ENCODE measurements around the gene DYNC1H1. TPM values are rescaled to one million over a fixed set of nuclear protein-coding genes. Genes with fewer than 3 reads are reported as not detected.

DYNC1H1 gene
- total RNA-seq, 1 donor from 2014 or later: 236 TPM

DNA sequence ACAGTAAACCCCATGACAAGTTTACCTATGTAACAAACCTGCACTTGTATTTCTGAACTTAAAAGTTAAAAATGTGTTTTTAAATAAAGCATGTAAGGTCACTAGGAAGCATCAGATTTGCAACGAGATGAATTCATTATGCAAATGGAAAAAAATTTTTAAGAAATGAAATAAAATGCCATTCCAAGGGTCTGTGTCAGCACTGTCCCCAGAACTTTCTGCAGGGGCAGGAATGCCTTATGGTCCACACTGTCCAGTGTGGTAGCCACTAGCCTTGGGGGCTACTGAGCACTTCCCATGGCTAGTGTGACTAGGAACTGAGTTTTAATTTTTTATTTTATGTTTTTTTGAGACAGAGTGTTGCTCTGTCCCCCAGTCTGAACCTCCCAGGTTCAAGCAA, 73.3 kb downstream of the DYNC1H1 start:
- H3K36me3 Mint-ChIP-seq (ENCODE audit: low read depth): peaks cover 95% of the 10 kb centered on the region

DNA sequence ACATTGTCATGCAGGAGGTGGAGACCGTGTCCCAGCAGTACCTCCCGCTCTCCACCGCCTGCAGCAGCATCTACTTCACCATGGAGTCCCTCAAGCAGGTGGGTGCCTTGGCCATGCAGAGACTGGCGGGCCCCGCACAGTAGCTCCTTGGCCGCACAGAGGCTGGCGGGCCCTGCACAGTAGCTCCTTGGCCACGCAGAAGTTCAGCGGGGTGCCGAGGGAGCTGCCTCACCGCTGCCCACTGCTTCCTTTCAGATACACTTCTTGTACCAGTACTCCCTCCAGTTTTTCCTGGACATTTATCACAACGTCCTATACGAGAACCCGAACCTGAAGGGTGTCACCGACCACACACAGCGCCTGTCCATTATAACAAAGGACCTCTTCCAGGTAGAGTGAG, 74.8 kb downstream of the DYNC1H1 start:
- H3K9me3 Mint-ChIP-seq: no peaks in the 10 kb centered on the region
- H3K27ac Mint-ChIP-seq: no peak overlapping the region
- DNase-seq: no peak
- CTCF ChIA-PET: no interaction called here
- intact Hi-C loops (cut with micrococcal nuclease): no loop called here
- peaks cover 93% of the 10 kb centered on the region for H3K36me3 Mint-ChIP-seq (ENCODE audit: low read depth)
- POLR2A ChIA-PET: interaction anchor here (0.7 kb wide), 1 partner anchor 72 kb away, joined by 3 read pairs; no protein-coding TSS in a partner anchor
- TF ChIP-seq, protein P1, sequence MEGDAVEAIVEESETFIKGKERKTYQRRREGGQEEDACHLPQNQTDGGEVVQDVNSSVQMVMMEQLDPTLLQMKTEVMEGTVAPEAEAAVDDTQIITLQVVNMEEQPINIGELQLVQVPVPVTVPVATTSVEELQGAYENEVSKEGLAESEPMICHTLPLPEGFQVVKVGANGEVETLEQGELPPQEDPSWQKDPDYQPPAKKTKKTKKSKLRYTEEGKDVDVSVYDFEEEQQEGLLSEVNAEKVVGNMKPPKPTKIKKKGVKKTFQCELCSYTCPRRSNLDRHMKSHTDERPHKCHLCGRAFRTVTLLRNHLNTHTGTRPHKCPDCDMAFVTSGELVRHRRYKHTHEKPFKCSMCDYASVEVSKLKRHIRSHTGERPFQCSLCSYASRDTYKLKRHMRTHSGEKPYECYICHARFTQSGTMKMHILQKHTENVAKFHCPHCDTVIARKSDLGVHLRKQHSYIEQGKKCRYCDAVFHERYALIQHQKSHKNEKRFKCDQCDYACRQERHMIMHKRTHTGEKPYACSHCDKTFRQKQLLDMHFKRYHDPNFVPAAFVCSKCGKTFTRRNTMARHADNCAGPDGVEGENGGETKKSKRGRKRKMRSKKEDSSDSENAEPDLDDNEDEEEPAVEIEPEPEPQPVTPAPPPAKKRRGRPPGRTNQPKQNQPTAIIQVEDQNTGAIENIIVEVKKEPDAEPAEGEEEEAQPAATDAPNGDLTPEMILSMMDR (IDR thresholded peaks at IDR 0.05): no peak
- ATAC-seq (ENCODE audit: low read depth): no peak
- H3K4me1 Mint-ChIP-seq: no peaks in the 10 kb centered on the region
- H3K27me3 Mint-ChIP-seq: no peaks in the 10 kb centered on the region
- H3K4me3 Mint-ChIP-seq: no peak overlapping the region

More for the DNA sequence above, 73.3 kb downstream of the DYNC1H1 start:
- DNase-seq (no peak), ATAC-seq (ENCODE audit: low read depth) (no peak)
- Mint-ChIP-seq H3K27me3 (no peaks in the 10 kb centered on the region), H3K9me3 (no peaks in the 10 kb centered on the region), H3K4me1 (no peaks in the 10 kb centered on the region), H3K4me3 (no peak overlapping the region), H3K27ac (no peak overlapping the region)
- ChIA-PET CTCF (no interaction called here), POLR2A (interaction anchor here (0.7 kb wide), 1 partner anchor 11 kb away, joined by 4 read pairs; no protein-coding TSS in a partner anchor)
- intact Hi-C loops (cut with micrococcal nuclease): no loop called here
- TF ChIP-seq, protein P1 (IDR thresholded peaks at IDR 0.05): no peak

DNA sequence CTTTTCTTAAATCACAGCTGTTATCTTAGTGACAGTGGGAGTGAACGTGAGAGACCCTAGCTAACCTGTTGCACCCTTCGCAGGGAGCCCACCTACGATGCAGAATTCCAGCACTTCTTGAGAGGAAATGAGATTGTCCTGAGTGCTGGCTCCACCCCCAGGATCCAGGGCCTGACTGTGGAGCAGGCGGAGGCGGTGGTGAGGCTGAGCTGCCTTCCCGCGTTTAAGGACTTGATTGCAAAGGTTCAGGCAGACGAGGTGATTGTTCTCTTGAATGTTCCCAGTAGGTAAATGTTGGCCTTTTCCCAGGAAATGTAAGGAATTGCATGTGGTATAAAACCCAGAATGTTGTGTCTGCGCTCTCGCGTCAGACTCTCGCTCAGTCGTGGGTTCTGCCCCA, 75.8 kb downstream of the DYNC1H1 start:
- ATAC-seq (ENCODE audit: low read depth) (no peak), DNase-seq (no peak)
- peaks cover 94% of the 10 kb centered on the region for H3K36me3 Mint-ChIP-seq (ENCODE audit: low read depth)
- TF ChIP-seq, protein P1 (IDR thresholded peaks at IDR 0.05): no peak
- no peak overlapping the region for H3K27ac Mint-ChIP-seq
- intact Hi-C loops (cut with micrococcal nuclease): no loop called here
- no peaks in the 10 kb centered on the region for H3K27me3 Mint-ChIP-seq
- ChIA-PET POLR2A (no interaction called here), CTCF (no interaction called here)
- no peak overlapping the region for H3K4me3 Mint-ChIP-seq
- no peaks in the 10 kb centered on the region for H3K9me3 Mint-ChIP-seq
- no peaks in the 10 kb centered on the region for H3K4me1 Mint-ChIP-seq

DNA sequence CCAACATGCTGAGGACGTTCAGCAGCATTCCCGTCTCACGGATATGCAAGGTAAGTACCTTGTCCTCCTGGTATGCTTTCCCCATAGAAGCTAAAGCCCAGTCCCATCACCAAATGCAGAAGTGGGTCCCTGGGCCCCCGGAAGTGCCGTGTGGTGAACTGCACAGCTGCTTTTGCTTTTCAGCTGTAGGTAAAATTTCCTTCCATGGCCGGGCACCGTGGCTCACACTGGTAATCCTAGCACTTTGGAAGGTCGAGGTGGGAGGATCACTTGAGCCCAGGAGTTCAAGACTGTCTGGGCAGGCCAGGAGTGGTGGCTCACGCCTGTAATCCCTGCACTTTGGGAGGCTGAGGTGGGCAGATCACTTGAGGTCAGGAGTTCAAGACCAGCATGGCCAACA, 78.3 kb downstream of the DYNC1H1 start:
- Mint-ChIP-seq H3K27me3 (no peaks in the 10 kb centered on the region), H3K4me3 (no peak overlapping the region), H3K36me3 (ENCODE audit: low read depth) (peaks cover 88% of the 10 kb centered on the region), H3K27ac (no peak overlapping the region), H3K9me3 (no peaks in the 10 kb centered on the region), H3K4me1 (no peaks in the 10 kb centered on the region)
- DNase-seq (no peak), ATAC-seq (ENCODE audit: low read depth) (no peak)
- intact Hi-C loops (cut with micrococcal nuclease): no loop called here
- TF ChIP-seq, protein P1 (IDR thresholded peaks at IDR 0.05): no peak
- ChIA-PET POLR2A (no interaction called here), CTCF (no interaction called here)

DNA sequence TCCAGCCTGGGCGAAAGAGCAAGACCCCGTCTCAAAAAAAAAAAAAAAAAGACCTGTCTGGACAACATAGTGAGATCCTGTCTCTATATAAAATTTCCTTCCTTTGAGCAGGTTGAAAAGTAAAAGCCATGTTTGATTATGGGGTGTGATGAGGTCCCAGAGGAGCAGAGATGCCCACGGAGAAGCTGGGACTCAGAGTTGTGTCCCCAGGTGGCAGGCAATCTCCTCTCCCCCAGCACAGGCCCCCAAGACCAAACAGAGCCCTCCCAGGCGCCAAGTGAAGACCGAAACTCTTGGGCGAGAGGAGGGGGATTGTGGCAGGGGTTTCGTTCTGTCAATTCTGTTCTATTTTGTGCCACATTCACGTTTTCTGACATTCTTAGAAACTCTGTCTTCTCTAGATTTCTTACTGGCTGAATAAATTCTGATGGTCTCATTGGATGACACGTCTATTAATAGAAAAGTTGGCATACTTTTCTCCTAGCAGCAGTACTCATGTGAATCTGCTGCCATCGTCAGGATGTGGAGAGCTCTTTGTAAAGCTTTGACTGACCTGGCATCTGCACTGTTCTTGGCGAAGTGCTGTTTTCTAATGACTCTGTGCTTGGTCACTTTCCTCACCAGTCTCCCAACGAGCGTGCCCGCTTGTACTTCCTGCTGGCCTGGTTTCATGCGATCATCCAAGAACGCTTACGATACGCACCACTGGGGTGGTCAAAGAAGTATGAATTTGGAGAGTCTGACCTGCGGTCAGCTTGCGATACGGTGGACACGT, 79.1 kb downstream of the DYNC1H1 start:
- Mint-ChIP-seq H3K27ac (no peak overlapping the region), H3K4me1 (no peaks in the 10 kb centered on the region), H3K36me3 (ENCODE audit: low read depth) (peaks cover 88% of the 10 kb centered on the region)

More for the DNA sequence above, 79.1 kb downstream of the DYNC1H1 start:
- TF ChIP-seq, protein P1 (IDR thresholded peaks at IDR 0.05): no peak
- ChIA-PET POLR2A (no interaction called here), CTCF (no interaction called here)
- intact Hi-C loops (cut with micrococcal nuclease): no loop called here
- no peak overlapping the region for H3K4me3 Mint-ChIP-seq
- no peaks in the 10 kb centered on the region for H3K27me3 Mint-ChIP-seq
- no peaks in the 10 kb centered on the region for H3K9me3 Mint-ChIP-seq
- ATAC-seq (ENCODE audit: low read depth): no peak
- no peak for DNase-seq

Data from activated B cell treated with CpG ODN at 0.5 μM for 24 hours (primary cell).